Activated CD8-positive, alpha-beta memory T cell treated with anti-CD3 and anti-CD28 coated beads for 4 hours (primary cell): ENCODE results near the gene BTN1A1.
"Not testable (repeated sequence)": the region's sequence is repeated elsewhere in the genome, so short reads cannot be mapped to it uniquely, and the experiment has no call there.

Experiments
- DNase-seq, 2 donors: peaks; one replicate each; pipeline ENCODE4 v3.0.0-alpha.2; 2020; ENCODE audit warnings: low read depth in 2 of 2

Gene BTN1A1

GRCh38 chr6:26476896-26477295, 23.2 kb upstream of the BTN1A1 start:
- no peak for DNase-seq

GRCh38 chr6:26477426-26477825, 22.7 kb upstream of the BTN1A1 start:
- no peak for DNase-seq

- DNase-seq, result no peak
Measured at GRCh38 chr6:26478100-26478984, 21.8 kb upstream of the BTN1A1 start.

GRCh38 chr6:26478985-26479278, 21.2 kb upstream of the BTN1A1 start:
- no peak for DNase-seq

GRCh38 chr6:26482338-26482737, 17.8 kb upstream of the BTN1A1 start:
- no peak for DNase-seq

- DNase-seq, result no peak
Measured at GRCh38 chr6:26483727-26484126, 16.4 kb upstream of the BTN1A1 start.

GRCh38 chr6:26484161-26484560, 15.9 kb upstream of the BTN1A1 start:
- DNase-seq, result no peak

- no peak for DNase-seq
Measured at GRCh38 chr6:26485112-26485780, 14.9 kb upstream of the BTN1A1 start.

GRCh38 chr6:26486358-26486757, 13.7 kb upstream of the BTN1A1 start:
- no peak for DNase-seq

GRCh38 chr6:26487466-26487865, 12.6 kb upstream of the BTN1A1 start:
- DNase-seq, result no peak

- no peak for DNase-seq
Measured at GRCh38 chr6:26489996-26490964, 9.8 kb upstream of the BTN1A1 start.

- no peak for DNase-seq
Measured at GRCh38 chr6:26491604-26492003, 8.5 kb upstream of the BTN1A1 start.

- DNase-seq, result no peak
Measured at GRCh38 chr6:26493258-26493657, 6.8 kb upstream of the BTN1A1 start.

GRCh38 chr6:26494117-26494516, 6.0 kb upstream of the BTN1A1 start:
- DNase-seq, result no peak

- DNase-seq, result no peak
Measured at GRCh38 chr6:26495281-26495680, 4.8 kb upstream of the BTN1A1 start.

- DNase-seq, result no peak
Measured at GRCh38 chr6:26497610-26498009, 2.5 kb upstream of the BTN1A1 start.

GRCh38 chr6:26501482-26501986, 1.4 kb downstream of the BTN1A1 start:
- DNase-seq, result no peak

- DNase-seq, result no peak
Measured at GRCh38 chr6:26502165-26502564, 2.1 kb downstream of the BTN1A1 start.

GRCh38 chr6:26502626-26503025, 2.5 kb downstream of the BTN1A1 start:
- DNase-seq, result no peak

- no peak for DNase-seq
Measured at GRCh38 chr6:26507658-26508057, 7.6 kb downstream of the BTN1A1 start.

- DNase-seq, result not testable (repeated sequence)
Measured at GRCh38 chr6:26511033-26511432, 10.9 kb downstream of the BTN1A1 start.

GRCh38 chr6:26514984-26515383, 14.9 kb downstream of the BTN1A1 start:
- no peak for DNase-seq
